HG03280 (cell line): ENCODE results near the gene SYDE1.
"Not testable (repeated sequence)": the region's sequence is repeated elsewhere in the genome, so short reads cannot be mapped to it uniquely, and the experiment has no call there.

Source experiments
- ATAC-seq: cut with Tn5 transposase; IDR thresholded peaks from one replicate; pipeline ENCODE4 v1.9.1; 2021; ENCODE audit warnings: mild to moderate bottlenecking, moderate library complexity; ENCODE audit not compliant: unreplicated experiment

SYDE1 gene

DNA sequence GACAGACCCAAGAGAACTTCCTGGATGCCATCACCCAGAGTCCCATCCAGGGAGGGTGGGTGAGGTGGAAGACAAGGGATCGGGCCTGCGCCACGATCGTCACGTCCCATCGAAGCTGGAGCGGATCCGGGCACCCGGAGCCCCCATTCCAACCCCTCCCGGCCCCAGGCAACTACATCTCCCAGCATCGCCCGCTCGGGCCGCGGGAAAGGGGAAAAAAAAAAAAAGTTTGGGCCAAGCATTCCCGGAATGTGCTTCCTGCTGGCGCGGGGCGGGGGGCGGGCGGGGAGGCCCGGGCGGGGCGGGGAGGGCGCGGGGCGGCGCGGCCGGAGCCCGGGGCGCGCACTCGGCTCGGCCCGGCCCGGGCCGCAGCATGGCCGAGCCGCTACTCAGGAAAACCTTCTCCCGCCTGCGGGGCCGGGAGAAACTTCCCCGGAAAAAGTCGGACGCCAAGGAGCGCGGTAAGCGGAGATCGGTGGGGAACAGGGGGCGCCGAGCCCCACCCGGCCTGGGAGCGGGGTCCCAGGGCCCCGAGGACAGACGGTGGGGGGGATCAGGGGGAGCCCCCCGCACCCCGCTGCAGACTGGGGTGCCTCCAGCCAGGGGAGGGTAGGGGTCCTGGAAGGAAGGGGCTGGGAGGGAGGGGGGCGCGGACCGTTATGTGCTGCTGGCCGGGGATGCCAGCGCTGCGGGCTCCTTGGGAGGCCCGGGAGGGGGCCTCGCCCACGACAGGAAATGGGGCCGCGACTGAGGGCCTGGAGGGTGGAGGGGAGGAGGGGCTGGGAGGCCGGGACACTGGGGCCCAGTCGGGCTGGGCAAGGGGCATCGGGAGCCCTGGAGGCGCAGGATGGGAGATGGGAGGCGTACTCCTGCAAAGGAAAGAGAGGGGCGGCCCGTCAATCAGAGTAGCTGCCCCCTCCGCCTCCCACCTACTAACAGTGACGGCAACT lies at the start of gene SYDE1:
Gene SYDE1 (plus strand): TSS at position 341 of the 950 bp plus-strand sequence. CDS start 33 bp downstream, at position 374.
- no peak for ATAC-seq

GRCh38 chr19:15062036-15062435 lies 45.2 kb upstream of the SYDE1 start:
- ATAC-seq, result no peak

DNA sequence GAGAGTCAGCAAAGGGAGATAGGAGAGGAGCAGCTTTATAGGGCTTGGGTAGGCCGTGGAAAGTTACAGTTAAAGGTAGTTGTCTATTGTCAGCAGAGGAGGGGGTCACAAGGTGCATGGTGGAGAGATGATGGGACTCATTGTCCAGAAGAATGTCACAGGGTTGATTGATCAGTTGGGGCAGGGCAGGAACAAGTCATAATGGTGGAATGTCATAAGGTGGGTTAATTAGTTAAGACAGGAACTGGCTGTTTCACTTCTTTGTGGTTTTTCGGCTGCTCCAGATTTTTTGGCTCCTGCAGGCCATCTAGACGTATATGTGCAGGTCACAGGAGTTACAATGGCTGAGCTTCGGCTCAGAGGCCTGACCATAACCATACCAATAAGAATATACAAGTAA lies 36.8 kb upstream of the SYDE1 start:
- not testable (repeated sequence) for ATAC-seq

DNA sequence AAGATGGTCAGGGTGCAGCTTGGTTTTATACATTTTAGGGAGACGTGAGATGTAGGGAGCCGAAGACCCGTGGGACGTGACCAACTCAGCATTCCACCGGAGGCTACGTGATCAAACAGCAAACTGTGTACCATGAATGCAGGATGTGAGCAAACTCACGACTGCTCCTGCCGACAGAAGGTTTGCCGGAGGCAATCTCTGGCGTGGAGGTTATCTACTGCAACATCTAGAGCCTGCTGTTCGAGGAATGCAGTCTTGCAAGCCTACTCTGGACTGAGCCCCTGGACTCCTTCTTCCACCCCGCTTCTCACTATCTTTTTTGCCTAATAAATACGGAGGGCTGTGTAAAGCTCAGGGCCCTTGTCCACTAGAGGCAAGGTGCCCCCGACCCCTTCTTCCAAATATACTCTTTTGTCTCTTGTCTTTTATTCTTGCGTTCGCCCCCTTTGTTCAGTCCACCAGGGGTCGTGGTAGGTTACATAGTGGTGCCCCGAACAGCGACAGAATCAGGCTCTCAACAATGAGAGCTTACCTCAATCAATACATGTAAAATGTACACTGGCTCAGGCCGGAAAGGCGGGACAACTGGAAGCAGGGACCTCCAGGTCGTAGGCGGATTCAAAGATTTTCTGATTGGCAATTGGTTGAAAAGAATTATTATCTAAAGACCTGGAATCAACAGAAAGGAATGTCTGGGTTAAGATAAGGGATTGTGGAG lies 34.1 kb upstream of the SYDE1 start:
- ATAC-seq, result no peak

GRCh38 chr19:15074371-15074770 lies 32.8 kb upstream of the SYDE1 start:
- ATAC-seq, result no peak

DNA sequence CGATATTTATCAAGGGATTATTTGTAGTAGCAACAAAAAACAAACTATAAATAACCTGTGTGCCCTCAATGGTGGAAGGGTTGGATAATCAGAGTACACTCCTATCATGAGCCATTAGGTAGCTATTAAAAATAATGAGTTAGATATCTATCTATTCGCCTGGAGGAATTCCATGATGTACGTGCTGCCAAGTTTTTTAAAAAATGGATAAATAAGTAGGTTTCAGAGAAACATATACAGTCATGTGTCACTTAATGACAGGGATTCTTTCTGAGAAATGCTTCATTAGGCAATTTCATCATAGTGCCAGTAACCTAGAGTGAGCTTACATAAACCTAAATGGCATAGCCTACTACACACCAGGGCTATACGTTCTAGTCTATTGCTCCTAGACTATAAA lies 31.4 kb upstream of the SYDE1 start:
- ATAC-seq, result no peak

GRCh38 chr19:15080002-15080401 lies 27.2 kb upstream of the SYDE1 start:
- not testable (repeated sequence) for ATAC-seq

GRCh38 chr19:15081911-15082310 lies 25.3 kb upstream of the SYDE1 start, which contains the start of gene OR1I1:
Gene OR1I1 (plus strand): TSS chr19:15082211. CDS start chr19:15087066, 4,855 bp downstream.
- no peak for ATAC-seq

DNA sequence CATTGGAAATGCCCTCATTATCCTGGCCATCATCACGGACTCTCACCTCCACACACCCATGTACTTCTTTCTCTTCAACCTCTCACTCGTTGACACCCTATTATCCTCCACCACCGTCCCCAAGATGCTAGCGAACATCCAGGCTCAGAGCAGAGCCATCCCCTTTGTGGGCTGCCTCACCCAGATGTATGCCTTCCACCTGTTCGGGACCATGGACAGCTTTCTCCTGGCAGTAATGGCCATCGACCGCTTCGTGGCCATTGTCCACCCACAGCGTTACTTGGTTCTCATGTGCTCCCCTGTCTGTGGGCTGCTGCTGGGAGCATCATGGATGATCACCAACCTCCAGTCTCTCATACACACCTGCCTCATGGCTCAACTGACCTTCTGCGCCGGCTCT lies 20.0 kb upstream of the SYDE1 start:
- ATAC-seq, result no peak

DNA sequence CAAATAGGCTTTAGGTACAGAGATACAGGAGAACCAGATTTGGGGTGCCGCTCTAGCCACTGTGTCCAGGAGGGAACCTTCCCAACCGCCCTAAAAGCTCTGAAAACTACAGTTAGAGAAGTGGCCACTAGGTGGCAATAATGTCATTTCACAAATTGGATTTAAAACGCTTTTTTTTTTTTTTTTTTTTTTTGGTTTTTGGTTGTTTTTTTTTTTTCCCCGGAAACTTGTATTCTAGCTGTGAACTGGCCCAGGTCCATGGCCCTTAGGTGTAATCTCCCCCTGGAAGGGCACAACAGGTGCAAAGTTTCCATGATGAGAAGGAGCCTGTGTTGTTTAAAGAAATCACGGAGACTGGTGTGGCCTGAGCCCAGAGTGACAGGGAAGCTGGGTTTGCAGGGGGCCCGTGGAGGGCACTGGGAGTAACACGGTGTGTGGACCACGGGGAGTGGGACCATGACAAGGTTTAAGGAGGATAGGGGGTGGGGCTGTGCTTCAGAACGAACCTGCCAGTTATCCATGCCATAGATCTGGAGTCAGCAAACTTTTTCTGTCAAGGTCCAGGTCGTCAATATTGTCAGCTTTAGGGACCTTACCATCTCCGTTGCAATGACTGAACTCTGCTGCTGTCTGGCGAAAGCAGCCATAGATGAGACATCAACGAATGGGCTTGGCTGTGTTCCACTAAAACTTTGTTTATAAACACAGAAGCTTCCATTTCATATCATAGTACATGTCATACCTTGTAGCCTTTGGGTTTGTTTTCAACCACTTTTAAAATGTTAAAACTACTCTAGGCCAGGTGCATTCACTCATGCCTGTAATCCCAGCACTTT lies 15.1 kb upstream of the SYDE1 start:
- no peak for ATAC-seq

- no peak for ATAC-seq
Measured at GRCh38 chr19:15093001-15093400, 14.2 kb upstream of the SYDE1 start.

DNA sequence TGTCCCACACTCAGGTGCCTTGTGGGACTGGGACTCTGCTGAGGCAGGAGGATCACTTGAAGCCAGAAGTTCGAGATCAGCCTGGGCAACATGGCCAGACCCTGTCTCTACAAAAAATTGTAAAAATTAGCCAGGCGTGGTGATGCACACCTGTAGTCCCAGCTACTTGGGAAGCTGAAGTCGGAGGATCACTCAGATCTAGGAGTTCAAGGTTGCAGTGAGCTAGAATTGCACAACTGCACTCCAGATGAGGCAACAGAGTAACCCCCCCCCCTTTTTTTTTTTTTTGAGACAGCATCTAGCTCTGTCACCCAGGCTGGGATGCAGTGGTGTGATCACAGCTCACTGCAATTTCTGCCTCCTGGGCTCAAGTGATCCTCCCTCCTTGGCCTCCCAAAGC lies 11.0 kb upstream of the SYDE1 start:
- no peak for ATAC-seq

- ATAC-seq, result not testable (repeated sequence)
Measured at GRCh38 chr19:15097980-15098379, 9.2 kb upstream of the SYDE1 start.

GRCh38 chr19:15098460-15098859 lies 8.7 kb upstream of the SYDE1 start:
- no peak for ATAC-seq

DNA sequence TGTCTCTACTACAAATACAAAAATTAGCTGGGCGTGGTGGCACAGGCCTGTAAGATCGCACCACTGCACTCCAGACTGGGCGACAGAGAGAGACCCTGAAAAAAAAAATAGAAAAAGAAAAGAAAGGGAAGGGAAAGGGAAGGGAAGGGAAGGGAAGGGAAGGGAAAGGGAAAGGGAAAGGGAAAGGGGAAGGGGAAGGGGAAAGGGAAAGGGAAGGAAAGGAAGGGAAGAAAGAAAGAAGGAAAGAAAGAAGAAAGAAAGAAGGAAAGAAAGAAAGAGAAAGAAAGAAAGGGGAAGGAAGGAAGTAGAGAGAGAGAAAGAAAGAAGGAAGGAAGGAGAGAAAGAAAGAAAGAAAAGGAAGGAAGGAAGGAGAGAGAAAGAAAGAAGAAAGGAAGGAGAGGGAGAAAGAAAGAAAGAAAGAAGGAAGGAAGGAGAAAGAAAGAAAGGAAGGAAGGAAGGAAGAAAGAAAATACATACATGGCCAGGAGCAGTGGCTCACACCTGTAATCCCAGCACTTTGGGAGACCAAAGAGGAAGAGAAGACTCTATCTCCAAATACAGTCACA lies 8.1 kb upstream of the SYDE1 start:
- no peak for ATAC-seq

DNA sequence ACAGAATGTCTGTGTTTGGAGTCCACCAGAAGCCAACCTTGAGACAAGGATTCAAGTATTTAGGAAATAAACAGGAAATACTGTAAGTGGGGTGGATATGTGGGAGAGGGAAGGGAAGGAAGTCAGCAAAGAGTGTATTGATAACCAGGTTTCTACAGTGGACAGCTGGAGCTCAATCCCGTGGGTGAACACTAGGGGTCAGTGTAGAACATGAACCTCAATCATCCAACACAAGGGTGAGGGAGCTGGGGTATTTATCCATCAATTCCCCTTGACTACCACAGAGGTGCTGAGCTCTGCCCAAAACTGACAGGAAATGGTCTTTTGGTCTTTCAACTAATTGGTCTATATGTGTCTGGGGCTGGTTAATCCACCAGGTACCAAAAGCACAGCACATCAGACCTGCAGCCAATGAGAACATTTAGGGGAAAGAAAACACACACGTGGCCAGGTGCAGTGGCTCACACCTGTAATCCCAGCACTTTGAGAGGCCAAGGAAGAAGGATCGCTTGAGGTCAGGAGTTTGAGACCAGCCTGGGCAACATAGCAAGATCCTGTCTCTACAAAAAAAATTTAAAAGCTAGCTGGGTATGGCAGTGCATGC lies 5.6 kb upstream of the SYDE1 start:
- ATAC-seq, result no peak

DNA sequence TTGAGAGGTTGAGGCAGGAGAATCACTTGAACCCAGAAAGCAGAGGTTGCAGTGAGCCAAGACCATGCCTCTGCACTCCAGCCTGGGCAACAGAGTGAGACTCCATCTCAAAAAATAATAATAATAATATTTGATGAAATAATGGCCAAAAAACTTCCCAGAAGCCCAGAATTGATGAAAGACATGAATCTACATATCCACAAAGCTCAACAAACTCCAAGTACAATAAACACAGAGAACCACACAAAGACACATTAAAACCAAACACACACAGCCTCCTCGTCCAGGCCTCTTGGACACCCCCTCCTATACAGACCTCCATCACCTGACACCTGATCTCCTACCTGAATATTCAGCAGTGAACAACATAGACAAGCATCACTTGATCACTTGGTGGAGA lies 3.2 kb upstream of the SYDE1 start:
- no peak for ATAC-seq

- no peak for ATAC-seq
Measured at GRCh38 chr19:15104411-15104810, 2.8 kb upstream of the SYDE1 start.

- ATAC-seq, result no peak
Measured at GRCh38 chr19:15105044-15105443, 2.2 kb upstream of the SYDE1 start.

DNA sequence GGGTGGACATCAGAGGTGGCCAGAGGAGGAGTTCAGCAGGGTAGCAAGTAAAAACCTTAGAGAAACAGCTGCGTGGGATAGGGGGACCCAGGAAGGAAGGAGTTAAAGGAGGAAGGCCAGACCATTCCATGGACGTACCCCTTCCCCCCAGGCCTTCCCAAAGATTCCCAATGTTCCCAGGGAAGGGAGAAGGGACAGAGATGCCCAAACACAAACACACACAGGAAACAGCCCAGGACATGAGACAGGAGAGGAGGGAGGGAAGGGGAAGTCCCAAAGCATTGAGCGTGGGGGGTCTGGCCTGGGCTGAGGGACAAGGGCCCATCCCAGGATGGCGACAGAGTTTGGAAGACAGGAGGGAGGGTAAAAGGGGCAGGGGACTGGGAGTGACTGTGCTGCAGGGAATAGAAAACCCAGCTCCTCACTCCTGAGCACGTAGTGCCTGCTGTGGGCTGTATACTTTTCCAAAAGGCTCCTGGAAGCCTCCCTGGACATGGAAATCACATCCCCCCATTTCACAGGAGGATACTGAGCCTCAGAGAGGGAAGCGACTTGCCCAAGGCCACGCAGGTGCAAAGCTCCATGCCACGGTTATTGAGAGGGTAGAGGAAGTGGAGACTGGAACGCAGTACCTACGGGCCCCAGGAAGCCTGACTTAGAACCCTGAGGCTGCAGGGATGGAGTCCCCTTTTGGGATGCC lies 1.1 kb downstream of the SYDE1 start:
- no peak for ATAC-seq
